ENCODE measurements around the gene LRMDA.

DNA sequence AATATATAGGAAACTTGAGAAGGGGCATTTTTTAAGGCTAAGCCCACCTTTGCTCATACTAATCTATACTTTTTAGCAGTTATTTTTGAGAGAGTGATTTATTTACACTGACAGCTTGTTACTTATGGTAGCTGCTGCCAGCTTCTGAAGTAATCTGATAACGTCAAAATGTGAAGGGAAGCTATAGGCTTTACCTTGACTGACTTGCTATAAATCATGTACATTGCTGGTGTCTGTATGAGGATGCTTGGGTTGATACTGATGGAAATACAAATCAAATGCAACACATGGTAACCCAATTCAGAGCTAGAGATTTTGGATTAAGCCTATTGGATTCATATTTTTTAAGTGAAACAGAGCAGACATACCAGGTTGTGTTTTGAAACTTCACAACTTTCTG, 299.4 kb downstream of the LRMDA start:
- TF ChIP-seq, protein P1, sequence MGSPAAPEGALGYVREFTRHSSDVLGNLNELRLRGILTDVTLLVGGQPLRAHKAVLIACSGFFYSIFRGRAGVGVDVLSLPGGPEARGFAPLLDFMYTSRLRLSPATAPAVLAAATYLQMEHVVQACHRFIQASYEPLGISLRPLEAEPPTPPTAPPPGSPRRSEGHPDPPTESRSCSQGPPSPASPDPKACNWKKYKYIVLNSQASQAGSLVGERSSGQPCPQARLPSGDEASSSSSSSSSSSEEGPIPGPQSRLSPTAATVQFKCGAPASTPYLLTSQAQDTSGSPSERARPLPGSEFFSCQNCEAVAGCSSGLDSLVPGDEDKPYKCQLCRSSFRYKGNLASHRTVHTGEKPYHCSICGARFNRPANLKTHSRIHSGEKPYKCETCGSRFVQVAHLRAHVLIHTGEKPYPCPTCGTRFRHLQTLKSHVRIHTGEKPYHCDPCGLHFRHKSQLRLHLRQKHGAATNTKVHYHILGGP (tag by site-specific recombination; IDR thresholded peaks at IDR 0.05): no peak
- TF ChIP-seq, protein P2, sequence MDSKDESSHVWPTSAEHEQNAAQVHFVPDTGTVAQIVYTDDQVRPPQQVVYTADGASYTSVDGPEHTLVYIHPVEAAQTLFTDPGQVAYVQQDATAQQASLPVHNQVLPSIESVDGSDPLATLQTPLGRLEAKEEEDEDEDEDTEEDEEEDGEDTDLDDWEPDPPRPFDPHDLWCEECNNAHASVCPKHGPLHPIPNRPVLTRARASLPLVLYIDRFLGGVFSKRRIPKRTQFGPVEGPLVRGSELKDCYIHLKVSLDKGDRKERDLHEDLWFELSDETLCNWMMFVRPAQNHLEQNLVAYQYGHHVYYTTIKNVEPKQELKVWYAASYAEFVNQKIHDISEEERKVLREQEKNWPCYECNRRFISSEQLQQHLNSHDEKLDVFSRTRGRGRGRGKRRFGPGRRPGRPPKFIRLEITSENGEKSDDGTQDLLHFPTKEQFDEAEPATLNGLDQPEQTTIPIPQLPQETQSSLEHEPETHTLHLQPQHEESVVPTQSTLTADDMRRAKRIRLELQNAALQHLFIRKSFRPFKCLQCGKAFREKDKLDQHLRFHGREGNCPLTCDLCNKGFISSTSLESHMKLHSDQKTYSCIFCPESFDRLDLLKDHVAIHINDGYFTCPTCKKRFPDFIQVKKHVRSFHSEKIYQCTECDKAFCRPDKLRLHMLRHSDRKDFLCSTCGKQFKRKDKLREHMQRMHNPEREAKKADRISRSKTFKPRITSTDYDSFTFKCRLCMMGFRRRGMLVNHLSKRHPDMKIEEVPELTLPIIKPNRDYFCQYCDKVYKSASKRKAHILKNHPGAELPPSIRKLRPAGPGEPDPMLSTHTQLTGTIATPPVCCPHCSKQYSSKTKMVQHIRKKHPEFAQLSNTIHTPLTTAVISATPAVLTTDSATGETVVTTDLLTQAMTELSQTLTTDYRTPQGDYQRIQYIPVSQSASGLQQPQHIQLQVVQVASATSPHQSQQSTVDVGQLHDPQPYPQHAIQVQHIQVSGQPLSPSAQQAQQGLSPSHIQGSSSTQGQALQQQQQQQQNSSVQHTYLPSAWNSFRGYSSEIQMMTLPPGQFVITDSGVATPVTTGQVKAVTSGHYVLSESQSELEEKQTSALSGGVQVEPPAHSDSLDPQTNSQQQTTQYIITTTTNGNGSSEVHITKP (tag by site-specific recombination; IDR thresholded peaks at IDR 0.05): no peak
- TF ChIP-seq, protein P3, sequence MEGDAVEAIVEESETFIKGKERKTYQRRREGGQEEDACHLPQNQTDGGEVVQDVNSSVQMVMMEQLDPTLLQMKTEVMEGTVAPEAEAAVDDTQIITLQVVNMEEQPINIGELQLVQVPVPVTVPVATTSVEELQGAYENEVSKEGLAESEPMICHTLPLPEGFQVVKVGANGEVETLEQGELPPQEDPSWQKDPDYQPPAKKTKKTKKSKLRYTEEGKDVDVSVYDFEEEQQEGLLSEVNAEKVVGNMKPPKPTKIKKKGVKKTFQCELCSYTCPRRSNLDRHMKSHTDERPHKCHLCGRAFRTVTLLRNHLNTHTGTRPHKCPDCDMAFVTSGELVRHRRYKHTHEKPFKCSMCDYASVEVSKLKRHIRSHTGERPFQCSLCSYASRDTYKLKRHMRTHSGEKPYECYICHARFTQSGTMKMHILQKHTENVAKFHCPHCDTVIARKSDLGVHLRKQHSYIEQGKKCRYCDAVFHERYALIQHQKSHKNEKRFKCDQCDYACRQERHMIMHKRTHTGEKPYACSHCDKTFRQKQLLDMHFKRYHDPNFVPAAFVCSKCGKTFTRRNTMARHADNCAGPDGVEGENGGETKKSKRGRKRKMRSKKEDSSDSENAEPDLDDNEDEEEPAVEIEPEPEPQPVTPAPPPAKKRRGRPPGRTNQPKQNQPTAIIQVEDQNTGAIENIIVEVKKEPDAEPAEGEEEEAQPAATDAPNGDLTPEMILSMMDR (tag by site-specific recombination; IDR thresholded peaks at IDR 0.05): no peak
- TF ChIP-seq, protein P4, sequence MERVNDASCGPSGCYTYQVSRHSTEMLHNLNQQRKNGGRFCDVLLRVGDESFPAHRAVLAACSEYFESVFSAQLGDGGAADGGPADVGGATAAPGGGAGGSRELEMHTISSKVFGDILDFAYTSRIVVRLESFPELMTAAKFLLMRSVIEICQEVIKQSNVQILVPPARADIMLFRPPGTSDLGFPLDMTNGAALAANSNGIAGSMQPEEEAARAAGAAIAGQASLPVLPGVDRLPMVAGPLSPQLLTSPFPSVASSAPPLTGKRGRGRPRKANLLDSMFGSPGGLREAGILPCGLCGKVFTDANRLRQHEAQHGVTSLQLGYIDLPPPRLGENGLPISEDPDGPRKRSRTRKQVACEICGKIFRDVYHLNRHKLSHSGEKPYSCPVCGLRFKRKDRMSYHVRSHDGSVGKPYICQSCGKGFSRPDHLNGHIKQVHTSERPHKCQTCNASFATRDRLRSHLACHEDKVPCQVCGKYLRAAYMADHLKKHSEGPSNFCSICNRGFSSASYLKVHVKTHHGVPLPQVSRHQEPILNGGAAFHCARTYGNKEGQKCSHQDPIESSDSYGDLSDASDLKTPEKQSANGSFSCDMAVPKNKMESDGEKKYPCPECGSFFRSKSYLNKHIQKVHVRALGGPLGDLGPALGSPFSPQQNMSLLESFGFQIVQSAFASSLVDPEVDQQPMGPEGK (tag by site-specific recombination; IDR thresholded peaks at IDR 0.05): no peak
- TF ChIP-seq ZNF114 (tag by site-specific recombination; IDR thresholded peaks at IDR 0.05) (no peak), TCF7L2 (IDR thresholded peaks at IDR 0.05; ENCODE audit: borderline replicate concordance, low read depth, low read length) (no peak), ZNF121 (tag by site-specific recombination; IDR thresholded peaks at IDR 0.05) (no peak), ZBTB48 (tag by site-specific recombination; IDR thresholded peaks at IDR 0.05) (no peak)
